ENCODE results near the gene GPR68.

Gene GPR68

GRCh38 chr14:91243074-91243471, 1.4 kb downstream of the GPR68 start:
- POLR2A ChIA-PET (ENCODE audit: low non-redundant PET) = no interaction called here
- H3K27ac ChIP-seq = peak overlapping the region; percentile 95
- CTCF ChIA-PET = interaction anchor here (0.7 kb wide), 1 partner anchor 987 kb away, joined by 3 read pairs; the partner anchor contains the start of gene PSMC1
- TF ChIP-seq, protein P1, sequence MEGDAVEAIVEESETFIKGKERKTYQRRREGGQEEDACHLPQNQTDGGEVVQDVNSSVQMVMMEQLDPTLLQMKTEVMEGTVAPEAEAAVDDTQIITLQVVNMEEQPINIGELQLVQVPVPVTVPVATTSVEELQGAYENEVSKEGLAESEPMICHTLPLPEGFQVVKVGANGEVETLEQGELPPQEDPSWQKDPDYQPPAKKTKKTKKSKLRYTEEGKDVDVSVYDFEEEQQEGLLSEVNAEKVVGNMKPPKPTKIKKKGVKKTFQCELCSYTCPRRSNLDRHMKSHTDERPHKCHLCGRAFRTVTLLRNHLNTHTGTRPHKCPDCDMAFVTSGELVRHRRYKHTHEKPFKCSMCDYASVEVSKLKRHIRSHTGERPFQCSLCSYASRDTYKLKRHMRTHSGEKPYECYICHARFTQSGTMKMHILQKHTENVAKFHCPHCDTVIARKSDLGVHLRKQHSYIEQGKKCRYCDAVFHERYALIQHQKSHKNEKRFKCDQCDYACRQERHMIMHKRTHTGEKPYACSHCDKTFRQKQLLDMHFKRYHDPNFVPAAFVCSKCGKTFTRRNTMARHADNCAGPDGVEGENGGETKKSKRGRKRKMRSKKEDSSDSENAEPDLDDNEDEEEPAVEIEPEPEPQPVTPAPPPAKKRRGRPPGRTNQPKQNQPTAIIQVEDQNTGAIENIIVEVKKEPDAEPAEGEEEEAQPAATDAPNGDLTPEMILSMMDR (conservative IDR thresholded peaks at IDR 0.05; ENCODE audit: low read depth) = no peak
- DNase-seq (ENCODE audit: low spot score) = no peak

- no peak for DNase-seq (ENCODE audit: low spot score)
- TF ChIP-seq, protein P1 (conservative IDR thresholded peaks at IDR 0.05; ENCODE audit: low read depth) = no peak
- POLR2A ChIA-PET (ENCODE audit: low non-redundant PET) = no interaction called here
- CTCF ChIA-PET = no interaction called here
- H3K27ac ChIP-seq = peak overlapping the region; percentile 95
Measured at GRCh38 chr14:91242635-91243034, 1.9 kb downstream of the GPR68 start.

DNA sequence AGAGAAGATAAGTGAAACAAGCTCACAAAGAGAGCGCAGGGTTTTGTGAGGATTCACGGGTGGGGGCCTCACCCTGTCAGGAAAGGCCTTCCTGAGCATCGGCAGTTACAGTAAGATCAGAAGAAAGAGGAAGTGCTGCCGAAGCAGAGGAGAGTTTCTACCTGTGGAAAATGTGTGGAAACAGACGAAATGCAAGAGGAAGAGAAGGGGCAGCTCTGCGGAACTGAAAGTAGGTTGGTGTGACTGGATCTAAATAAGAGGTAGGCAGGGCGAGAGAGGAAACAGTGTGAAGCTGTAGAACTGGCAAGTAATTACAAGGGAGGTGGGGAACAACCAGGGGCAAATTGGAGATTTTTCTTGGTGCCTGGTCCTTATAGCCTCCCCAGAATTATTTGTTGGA, 2.6 kb downstream of the GPR68 start:
- no peak overlapping the region for H3K27ac ChIP-seq
- POLR2A ChIA-PET (ENCODE audit: low non-redundant PET) = no interaction called here
- TF ChIP-seq, protein P1 (conservative IDR thresholded peaks at IDR 0.05; ENCODE audit: low read depth) = no peak
- CTCF ChIA-PET = interaction anchor here (0.6 kb wide), 1 partner anchor 46 kb away, joined by 4 read pairs; no protein-coding TSS in a partner anchor
- DNase-seq (ENCODE audit: low spot score) = no peak

GRCh38 chr14:91238661-91239060, 5.8 kb downstream of the GPR68 start:
- POLR2A ChIA-PET (ENCODE audit: low non-redundant PET) = no interaction called here
- TF ChIP-seq, protein P1 (conservative IDR thresholded peaks at IDR 0.05; ENCODE audit: low read depth) = no peak
- CTCF ChIA-PET = interaction anchor here (0.7 kb wide), 1 partner anchor 19 kb away, joined by 4 read pairs; no protein-coding TSS in a partner anchor
- peak overlapping the region; percentile 24; the same call in 1 of the 2 replicates for H3K27ac ChIP-seq
- DNase-seq (ENCODE audit: low spot score) = no peak

DNA sequence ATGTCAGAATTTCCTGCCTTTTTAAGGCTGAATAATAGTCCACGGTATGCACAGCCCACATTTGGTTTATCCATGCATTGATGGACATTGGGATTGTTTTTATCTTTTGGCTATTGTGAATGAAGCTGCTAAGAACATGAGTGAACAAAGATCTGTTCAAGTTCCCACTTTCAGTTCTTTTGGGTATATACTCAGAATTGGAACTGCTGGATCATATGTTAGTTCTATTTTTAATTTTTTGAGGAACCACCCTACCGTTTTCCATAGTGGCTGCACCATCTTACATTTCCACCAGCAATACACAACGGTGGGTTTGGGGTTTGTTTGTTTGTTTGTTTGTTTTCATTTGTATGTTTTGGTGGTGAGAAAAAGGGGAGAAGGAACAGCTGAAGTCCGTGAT, 6.4 kb downstream of the GPR68 start:
- CTCF ChIA-PET = interaction anchor here (0.7 kb wide), 1 partner anchor 19 kb away, joined by 4 read pairs; no protein-coding TSS in a partner anchor
- DNase-seq (ENCODE audit: low spot score) = no peak
- TF ChIP-seq, protein P1 (conservative IDR thresholded peaks at IDR 0.05; ENCODE audit: low read depth) = no peak
- H3K27ac ChIP-seq = peak overlapping the region; percentile 24; the same call in 1 of the 2 replicates
- POLR2A ChIA-PET (ENCODE audit: low non-redundant PET) = no interaction called here

DNA sequence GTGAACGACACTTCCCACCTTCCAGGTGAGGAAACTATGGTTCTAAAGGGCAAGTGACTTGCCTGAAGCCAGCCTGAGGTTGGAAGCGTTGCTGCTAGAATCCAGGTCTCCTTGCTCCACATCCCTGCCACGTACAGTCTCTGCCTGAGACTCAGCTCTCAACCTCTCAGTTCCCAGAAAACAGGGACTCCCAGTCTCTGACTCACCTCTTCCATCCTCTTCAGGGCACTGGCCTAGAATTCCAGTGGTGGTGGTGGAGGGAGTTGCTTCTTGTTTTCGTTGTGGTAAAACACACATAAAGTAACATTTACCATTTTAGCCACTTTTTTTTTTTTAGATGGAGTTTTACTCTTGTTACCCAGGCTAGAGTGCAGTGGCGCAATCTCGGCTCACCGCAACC, 7.3 kb downstream of the GPR68 start:
- TF ChIP-seq, protein P1 (conservative IDR thresholded peaks at IDR 0.05; ENCODE audit: low read depth) = no peak
- peak overlapping the region; percentile 42 for H3K27ac ChIP-seq
- ChIA-PET POLR2A (ENCODE audit: low non-redundant PET) (no interaction called here), CTCF (no interaction called here)
- DNase-seq (ENCODE audit: low spot score) = no peak

All from RWPE1 (cell line).